Left lobe of liver (tissue), 2 donors: ENCODE data around the gene MSRB3. TPM values are rescaled to one million over a fixed set of nuclear protein-coding genes. Genes with fewer than 3 reads are reported as not detected.

Experiments
- ATAC-seq: fragments of 200-7000 bp; cut with Tn5 transposase; one replicate; pipeline ENCODE4 v1.9.1; 2020; ENCODE audit warnings: mild to moderate bottlenecking, moderate library complexity
- DNase-seq: peaks from one replicate; pipeline ENCODE4 v3.0.0-alpha.2; 2020; ENCODE audit warnings: low spot score
- total RNA-seq: library from RNA; stranded (reverse); gene quantifications from one replicate; pipeline ENCODE4 v1.2.1, GENCODE V29; 2021
- donor health status: DM: no; HTN: no; CAD: no; lungs with moderate emphysema.
- donor health status: DM: no; HTN: yes; CAD: no.

Gene MSRB3
- total RNA-seq, 1 donor from 2014 or later = 1.6 TPM

DNA sequence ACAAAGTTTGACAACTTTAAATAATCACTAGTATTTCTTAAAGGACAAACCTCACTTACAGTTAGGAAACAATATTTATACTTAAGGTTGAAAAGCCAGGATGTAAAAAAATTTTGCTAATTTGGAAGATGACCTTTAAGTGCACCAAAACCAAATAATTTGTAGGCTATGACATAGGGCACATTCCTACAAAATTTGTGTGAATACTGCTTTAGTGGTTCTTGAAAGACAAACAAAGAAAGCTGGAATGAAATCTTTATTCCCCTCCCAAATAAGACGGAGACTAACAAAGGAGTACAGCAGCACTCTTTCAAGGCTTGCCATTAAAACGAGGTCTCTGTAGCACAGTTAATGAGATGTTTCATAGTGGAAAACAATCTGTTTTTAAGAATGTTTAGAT is 45.6 kb downstream of the MSRB3 start:
- no peak for DNase-seq
- ATAC-seq = no peak

DNA sequence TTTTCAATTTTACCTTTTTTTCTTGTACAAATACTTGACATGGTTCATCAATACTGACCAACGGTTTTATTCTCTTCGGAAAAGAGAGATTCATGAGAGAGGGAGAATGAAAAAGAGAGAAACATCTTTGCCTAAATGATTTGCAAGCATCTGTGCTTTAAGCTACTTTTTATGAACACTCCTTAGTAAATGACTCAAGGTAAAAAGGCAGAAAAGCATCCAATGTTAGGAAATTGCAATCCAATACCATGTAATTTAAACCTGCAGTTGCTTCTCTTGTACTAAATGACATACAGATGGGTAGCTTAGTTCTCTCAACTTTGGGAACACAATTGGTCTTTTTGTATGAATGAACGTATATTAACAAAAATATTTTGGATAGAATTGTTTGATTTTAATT is 46.1 kb downstream of the MSRB3 start:
- DNase-seq (no peak), ATAC-seq (no peak)

DNA sequence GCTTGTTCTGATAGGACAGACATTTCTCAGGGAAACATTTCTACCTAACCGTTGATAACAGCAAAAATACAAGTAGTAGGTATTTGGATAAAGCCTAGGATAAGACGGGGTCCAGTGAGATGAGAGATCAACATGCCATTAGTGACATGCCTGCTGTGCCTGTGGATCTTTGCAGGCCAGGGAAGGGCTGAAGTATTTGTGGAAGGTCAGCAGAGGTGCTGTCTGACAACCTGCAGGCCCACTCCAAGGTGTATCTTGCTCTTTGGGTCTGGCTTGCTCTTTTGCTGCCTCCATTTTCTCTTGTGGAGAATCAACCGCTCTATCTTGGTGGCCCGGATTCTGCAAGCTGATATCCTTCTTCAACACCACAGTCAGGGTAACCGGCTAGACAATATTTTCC is 46.7 kb downstream of the MSRB3 start:
- no peak for DNase-seq
- no peak for ATAC-seq

DNA sequence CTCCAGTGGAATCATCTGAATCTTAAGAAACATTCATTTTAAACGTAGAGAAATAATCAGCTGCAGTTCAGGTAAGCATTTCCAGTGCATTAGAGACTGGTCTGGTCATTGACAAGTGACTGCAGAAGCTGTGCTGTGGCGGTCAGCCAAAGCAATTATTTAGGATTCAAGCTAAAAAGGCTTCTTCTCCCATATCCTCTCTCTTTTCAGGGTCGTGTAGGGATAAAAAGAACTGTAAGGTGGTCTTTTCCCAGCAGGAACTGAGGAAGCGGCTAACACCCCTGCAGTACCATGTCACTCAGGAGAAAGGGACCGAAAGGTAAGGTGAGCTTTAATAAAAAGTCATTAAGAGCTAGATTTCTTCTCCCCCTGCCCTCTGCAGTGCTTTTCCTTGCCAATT is 48.1 kb downstream of the MSRB3 start:
- ATAC-seq (no peak), DNase-seq (no peak)

DNA sequence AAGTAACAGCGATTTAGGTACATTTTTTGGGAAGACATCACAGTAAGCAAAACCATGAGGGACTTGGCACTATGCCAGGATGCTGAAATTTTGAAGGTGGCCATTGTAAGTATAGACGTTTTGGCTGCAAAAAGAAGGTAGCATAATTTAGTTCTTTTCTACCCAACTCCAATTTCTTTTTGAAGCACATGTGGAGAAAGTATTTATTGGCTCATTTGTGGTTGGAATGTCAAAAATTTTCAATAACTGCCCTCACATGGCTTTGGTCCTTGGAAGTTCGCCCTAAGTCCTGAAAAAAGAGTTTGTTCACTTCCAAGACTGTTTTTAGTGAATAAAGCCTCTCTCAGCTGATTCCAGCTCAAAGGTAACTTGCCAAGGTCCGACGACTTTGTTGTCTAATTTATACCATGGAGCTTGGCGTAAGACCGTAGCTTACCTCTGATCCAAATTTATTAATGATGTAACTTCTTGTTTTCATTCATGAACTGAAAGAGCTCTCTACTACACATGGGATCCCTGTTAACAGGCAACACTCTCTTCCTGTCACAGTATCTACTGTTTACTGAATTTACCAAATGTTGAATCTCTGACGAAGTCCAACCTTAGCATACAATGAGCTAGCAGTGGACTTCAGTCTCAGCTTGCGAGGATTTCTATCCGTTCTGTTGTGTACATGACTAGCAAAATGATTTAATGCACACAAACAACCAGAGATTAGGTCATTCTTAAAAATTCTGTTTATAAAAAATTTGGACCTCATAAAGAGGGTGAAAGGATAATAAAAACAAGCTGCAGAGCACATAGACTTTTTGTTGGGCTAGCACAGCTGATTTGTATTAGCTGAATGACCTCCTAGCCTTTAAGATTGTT is 49.0 kb downstream of the MSRB3 start:
- DNase-seq (no peak), ATAC-seq (peak; percentile 97)

DNA sequence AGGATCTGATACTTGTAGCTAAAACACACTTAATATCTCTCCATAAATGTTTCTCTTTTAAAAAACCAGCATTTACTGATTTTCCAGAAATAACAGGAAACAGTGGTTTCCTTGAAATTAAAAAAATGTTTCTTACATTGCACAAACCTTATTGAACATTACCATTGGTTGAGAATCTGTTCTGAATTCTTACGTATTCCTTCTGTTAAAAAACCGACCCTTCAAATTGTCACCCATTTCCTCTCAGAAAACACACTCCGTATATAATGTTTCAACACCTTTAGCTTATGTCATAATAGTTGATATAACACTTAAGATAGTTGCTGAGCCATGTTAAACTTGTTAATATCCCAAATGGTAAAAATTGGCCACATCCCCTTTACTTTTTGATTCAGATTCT is 51.2 kb downstream of the MSRB3 start:
- ATAC-seq (no peak), DNase-seq (no peak)

DNA sequence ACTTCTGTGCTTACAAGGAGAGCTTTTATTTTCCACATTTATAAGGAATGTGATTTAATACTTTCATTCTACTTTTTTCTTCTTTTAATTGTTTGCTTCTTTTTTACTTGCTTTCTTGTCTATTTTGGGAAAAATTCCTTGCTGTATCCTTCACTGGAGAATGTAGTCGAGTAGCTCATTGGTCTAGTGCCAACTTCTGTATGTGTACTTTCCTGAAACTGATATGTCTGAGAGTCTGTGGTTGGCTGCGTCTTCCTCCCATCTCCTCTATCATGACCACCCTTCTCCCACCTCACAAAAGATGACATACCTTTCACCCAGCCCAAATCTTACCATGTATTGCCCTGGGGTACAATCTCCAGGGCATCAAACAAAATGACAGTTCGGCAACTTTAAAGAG is 51.8 kb downstream of the MSRB3 start:
- ATAC-seq (no peak), DNase-seq (no peak)

DNA sequence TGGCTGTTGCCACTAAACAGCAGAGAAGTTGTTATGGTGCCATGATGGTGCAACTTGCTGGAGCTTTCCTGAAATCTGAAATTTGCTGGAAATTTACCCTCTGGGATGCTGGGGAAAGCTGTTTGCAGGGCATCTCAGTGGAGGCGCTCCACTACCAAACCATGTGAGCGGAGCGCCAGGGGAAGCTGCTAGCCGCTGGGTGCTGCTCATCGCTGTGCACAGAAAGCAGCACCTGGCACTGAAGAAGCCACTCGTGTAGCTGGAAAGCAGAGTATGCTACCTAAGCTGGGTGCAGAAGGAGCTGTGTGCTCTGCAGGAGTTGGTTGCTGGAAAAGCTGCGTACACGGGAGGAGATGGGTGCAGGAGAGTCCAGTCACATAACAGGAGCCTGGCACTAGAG is 53.0 kb downstream of the MSRB3 start:
- ATAC-seq = no peak

DNA sequence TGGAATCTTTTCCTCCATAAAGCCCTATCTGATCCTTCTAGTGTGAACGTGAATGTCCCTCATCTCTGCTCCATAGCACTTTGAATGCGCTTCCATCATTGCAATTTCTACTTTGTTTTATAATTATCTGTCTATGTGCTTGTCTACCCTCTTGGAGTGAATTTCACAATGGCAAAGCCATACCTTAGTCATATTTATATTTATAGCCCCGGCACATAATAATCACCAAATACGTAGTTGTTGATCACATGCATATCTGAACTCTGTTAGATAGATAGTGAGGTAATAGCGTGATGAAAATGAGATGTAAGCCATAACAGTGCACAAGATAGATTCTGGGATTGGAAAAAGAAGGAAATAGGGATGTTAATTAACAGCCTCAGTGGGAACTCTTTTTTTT is 55.2 kb downstream of the MSRB3 start:
- DNase-seq (no peak), ATAC-seq (no peak)

More for the DNA sequence above, 53.0 kb downstream of the MSRB3 start:
- no peak for DNase-seq

DNA sequence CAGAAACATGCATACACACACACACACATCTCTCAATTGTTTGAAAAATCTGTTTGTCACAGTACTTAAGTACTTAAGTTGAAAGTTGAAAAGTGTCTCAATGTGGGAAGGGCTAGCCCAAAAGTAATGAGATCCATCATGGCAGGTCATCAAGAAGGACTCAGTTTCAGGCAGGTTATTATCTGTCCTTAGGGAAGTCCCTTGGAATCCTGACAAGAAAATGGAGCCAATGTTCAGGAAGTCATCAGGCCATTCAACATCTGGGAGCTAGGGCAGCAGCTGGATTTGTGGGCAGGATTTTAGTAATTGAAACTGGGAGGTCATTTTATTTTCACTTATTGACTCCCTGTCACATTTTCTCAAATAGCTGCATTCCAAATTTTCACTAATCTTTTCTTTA is 56.0 kb downstream of the MSRB3 start:
- no peak for ATAC-seq
- DNase-seq = no peak

DNA sequence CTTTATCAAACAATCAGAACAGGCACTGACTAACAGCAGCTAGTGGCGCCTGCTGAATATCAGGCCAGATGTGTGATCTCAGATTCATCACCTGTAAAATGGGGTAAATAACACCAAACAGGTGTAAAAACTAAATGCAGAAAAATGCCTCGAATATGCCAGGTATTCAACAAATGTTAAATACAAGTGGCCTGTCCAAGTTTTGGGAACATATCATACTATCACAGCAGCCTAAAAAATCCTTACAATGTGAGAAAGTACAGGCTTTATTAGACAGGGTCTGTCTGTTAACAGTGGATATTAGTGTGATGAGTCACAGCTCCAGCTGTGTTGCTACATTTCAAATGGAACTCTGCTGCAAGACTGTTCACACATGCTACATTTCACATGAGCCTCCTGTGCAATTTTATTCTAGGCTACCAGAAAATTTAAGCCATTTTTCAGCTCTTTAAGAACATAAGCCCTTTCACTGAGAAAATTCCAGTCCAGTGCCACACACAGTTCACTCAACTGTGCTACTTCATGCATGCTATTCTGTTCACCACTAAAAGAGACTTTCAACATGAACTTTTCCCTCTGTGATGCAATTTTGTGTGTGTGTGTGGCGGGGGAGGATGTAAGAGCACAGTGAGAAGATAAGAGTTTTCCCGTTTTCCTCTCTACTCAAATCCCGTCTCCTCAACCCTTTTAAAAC is 56.7 kb downstream of the MSRB3 start:
- DNase-seq = peak; percentile 73
- peak; percentile 99 for ATAC-seq

DNA sequence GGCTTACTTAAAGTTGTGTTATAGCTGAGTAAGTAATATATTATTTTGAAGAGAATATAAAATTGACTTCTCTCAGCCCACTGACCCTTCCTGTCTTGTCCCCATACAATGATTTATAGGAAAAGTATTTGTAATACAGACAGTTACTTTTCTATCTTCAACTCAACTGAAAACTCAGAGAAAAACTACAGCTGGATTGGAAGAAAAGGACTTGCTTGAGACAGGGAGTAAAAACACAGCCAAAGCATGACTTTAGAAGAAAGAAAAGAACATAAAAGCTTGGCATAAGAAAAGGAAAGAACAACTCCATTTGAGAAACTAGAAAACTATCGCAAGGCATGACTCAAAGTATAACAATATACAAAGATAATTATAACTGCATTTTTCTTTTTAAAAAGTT is 57.5 kb downstream of the MSRB3 start:
- DNase-seq (no peak), ATAC-seq (no peak)

DNA sequence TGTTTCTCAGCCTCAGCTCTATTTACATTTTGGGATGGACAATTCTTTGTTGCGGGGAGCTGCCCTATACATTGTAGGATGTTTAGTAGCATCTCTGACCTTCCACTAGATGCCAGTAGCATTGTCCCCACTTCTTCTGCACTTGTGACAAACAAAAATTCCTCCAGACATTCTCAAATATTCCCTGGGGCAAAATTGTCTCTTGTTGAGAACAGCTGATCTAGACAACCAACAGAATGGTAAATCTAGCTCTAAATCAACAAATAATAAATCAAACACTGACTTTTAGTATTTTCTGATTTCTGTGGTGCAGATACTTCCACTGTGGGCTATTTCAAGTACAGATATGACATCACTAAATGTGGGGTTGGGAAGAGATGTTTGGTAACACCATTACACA is 60.7 kb downstream of the MSRB3 start:
- ATAC-seq (no peak), DNase-seq (no peak)

DNA sequence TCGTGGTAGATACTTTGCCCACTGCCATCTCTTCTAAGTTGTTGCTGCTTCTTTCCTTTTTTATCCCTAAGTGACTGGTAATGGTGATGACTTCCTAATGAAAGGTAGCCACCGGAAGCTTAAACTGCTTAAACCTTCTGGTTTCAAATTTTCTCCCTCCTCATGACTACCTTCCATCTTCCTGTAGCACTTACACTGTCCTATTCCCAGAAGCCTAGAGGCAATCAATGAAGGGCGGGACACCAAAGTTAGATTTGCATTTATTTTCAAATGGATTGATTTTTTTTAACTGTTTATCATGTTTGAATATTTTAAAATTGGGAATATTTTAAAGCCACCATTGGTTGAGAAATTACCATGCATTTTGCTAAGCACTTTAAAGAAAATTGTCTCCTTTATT is 64.7 kb downstream of the MSRB3 start:
- ATAC-seq = no peak

DNA sequence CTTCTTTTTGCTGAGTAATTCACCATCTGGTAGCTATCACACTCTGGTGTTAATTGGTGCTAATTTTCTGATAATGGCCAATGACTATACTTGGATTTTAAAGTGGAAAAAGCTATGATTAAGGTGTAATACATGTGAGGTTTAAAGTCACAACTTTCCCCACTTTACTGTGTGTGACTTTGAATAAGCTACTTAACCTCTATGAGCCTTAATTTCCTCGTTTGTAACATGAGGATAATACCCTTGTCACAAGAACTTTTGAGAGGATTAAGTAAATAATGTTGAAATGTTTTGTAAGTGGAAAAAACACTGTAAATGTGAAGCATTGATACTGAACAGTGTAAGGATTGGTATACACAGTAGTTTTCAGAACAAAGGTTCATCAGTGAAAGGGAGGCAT is 65.3 kb downstream of the MSRB3 start:
- DNase-seq (no peak), ATAC-seq (no peak)

More for the DNA sequence above, 64.7 kb downstream of the MSRB3 start:
- no peak for DNase-seq

DNA sequence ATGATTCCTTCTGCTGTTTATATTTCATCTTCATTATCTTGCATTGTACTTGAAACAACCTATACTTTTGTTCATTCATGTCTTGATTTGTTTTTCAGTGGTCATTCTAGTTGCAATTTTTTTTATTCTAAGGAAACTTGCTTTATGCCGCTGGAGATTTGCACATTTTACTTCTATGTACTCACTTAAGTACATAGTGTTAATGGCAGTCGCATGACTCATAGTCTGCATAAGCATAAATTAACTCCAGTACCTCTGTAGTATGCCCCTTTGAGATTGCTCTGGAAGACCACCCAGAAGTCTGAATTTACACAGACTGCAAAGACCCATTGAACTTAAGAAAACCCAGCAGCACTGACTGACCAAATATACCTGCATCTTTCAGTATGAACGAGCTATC is 77.0 kb downstream of the MSRB3 start:
- ATAC-seq (no peak), DNase-seq (no peak)

DNA sequence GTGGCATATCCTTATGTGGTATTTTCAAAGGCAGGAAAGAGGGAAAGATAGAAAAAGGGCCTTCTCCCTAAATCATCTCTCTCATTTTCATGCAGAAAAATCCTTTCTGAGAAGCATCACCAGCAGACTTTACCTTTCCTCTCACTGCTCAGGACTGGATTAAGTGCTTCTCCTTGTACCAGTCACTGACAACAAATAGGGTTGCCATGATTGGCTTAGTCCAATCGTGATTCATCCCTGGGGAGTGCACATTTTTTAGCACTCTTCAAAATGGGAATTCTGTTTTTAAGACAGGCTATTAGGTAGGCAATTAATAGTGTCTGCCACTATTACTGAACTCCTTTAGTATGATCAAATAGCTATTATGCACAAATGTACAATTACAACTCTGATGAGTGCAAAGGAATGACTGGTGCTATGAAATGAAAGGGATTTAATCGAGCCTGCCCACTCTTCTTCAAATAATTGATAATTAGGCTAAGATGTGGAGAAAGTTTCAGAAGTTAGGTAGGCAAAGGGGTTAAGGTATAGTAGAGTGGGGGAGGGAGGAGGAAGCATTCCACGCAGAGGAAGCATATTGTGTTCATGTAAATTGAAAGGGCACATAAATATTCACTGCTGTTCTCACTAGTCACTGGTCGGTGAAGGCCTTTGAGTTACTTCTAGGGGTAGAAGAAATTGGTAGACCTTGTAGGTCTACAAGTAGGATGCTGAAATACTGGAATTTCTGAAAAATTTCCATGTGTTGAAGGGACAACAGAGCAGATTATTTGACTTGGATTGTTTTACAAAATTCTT is 84.0 kb downstream of the MSRB3 start:
- ATAC-seq = no peak
- DNase-seq = no peak

DNA sequence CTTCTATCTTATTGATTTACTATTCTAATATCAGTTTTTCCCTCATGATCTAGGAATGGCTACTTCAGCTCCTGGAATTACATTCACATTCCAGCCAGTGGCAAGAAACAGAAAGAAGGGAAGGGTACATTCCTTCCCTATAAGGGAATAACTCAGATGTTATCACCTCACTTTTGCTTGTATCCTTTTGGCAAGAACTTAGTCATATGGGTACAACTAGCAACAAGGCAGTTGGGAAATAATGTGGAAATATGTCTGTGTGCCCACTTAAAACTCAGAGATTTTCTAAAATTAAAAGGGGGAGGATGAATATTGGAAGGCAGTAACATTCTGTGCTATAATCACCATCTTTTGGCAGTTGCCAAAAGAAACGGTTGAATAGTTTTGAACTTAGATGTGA is 85.6 kb downstream of the MSRB3 start:
- no peak for DNase-seq

DNA sequence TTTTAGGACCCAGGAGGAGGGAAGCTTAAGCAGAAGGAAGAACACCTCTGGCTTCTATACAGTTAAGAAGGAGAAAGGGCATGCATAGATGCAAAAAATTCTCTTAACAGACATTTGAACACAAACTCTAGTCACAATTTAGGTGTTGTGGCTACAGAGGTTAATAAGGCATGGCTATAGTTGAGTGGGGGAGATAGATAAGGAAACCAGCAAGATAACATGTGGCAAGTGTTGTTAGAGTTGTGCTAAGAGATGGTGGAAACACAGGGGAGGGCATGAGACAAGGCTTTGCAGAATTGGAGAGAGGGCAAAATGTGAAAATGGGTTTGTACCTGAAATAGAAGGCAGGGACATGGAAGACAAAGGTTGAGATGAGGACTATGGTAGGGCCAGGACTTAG is 88.9 kb downstream of the MSRB3 start:
- DNase-seq (no peak), ATAC-seq (no peak)

More for the DNA sequence above, 85.6 kb downstream of the MSRB3 start:
- ATAC-seq = no peak

DNA sequence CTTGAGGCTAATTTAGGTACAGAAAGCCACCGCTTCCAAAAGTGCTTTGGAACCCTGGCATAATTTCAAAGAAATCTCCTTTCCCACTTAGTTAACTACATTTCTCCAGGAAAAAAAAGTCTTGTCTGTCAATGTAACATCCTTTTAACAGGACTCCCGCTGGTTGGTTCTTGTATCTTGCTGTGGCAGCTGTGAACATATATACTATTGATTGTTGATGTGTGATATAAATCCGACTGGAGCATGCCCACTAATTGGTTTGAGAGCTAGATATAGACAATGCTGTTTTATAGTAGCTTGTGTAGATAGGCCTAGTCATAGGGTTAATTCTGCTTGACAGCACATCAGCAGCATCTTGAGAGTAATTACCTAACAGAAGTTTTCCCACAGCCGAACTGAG is 89.6 kb downstream of the MSRB3 start:
- ATAC-seq (no peak), DNase-seq (no peak)

DNA sequence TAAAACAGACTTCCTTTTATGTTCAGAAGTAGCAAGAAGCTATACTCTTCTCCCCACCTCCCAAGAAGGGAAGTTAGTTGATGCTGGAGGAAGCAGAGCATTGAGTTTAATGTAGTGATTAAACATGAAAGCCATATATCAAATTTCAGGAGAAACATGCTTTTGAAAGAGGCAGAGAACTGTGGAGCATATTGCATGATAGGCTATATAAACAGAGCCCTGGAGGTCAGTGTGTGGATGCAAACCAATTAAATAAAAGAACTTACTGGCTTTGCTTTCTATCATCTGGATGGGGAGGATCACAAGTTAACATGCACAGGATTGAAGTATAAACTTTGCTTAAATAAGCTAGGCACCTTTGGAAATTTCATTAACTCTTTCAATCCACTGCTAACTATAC is 94.1 kb downstream of the MSRB3 start:
- no peak for DNase-seq
- no peak for ATAC-seq

DNA sequence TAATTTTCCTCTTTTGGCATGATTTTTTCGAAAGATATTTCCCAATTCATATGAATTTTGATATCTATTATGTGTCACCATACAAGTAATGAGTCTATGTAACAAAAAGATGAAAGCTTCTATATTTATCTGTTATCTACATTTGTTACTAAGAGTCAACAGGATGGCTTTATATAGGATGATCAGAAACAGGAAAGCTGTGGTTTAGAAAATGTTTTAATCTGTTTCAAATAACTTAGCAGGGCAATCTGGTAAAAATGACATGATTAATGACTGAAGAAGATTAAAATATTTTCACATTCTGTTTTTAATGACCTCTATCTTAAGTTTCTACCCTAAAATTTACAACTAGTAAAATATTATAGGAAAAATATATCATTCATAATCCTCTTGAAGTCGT is 105.8 kb downstream of the MSRB3 start:
- DNase-seq (no peak), ATAC-seq (no peak)
